Peyer's patch (tissue), 4 donors: ENCODE data around the gene SAMD11.

Source experiments
- POLR2A ChIP-seq, 2 donors: fragments of 450-650 bp; IDR thresholded peaks; one replicate each; pipeline ENCODE4 v1.5.1; 2017; ENCODE audit warnings: antibody characterized with exemption in 2 of 2, mild to moderate bottlenecking in 2 of 2, moderate library complexity in 2 of 2
- TF ChIP-seq, protein P1 (sequence below), 6 experiments: fragments of 450-650 bp in 4 of 6; fragments of 200-600 bp in 2 of 6; sonication (generic) in 1 of 6; IDR thresholded peaks; one replicate each; pipeline ENCODE4 v1.5.1; 2017 to 2019; ENCODE audit warnings: antibody characterized with exemption in 6 of 6, mild to moderate bottlenecking in 3 of 6, moderate library complexity in 1 of 6

DNA sequence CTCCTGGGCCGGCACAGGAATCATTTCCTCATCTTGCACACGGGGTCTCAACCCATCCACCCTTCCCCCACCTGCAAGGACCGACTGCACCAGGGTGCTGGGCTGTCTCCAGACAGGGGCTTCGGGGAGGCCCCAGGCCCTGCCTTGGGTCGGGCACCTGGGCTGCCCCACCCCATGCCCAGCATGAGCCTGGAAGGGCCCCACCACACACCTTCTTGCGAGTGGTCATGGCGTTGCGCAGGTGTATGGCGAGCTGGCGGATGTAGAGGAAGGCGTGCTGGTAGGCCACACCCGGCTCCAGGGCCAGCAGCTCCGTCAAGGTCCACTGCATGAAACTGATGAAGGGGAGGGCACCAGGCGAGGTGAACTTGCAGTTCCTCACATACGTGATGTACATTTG, 28.5 kb downstream of the SAMD11 start:
- no peak for TF ChIP-seq POLR2A (IDR thresholded peaks at IDR 0.05)
- TF ChIP-seq, protein P1, sequence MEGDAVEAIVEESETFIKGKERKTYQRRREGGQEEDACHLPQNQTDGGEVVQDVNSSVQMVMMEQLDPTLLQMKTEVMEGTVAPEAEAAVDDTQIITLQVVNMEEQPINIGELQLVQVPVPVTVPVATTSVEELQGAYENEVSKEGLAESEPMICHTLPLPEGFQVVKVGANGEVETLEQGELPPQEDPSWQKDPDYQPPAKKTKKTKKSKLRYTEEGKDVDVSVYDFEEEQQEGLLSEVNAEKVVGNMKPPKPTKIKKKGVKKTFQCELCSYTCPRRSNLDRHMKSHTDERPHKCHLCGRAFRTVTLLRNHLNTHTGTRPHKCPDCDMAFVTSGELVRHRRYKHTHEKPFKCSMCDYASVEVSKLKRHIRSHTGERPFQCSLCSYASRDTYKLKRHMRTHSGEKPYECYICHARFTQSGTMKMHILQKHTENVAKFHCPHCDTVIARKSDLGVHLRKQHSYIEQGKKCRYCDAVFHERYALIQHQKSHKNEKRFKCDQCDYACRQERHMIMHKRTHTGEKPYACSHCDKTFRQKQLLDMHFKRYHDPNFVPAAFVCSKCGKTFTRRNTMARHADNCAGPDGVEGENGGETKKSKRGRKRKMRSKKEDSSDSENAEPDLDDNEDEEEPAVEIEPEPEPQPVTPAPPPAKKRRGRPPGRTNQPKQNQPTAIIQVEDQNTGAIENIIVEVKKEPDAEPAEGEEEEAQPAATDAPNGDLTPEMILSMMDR (IDR thresholded peaks at IDR 0.05): no peak
